ENCODE results near the gene TRIB2.

DNA sequence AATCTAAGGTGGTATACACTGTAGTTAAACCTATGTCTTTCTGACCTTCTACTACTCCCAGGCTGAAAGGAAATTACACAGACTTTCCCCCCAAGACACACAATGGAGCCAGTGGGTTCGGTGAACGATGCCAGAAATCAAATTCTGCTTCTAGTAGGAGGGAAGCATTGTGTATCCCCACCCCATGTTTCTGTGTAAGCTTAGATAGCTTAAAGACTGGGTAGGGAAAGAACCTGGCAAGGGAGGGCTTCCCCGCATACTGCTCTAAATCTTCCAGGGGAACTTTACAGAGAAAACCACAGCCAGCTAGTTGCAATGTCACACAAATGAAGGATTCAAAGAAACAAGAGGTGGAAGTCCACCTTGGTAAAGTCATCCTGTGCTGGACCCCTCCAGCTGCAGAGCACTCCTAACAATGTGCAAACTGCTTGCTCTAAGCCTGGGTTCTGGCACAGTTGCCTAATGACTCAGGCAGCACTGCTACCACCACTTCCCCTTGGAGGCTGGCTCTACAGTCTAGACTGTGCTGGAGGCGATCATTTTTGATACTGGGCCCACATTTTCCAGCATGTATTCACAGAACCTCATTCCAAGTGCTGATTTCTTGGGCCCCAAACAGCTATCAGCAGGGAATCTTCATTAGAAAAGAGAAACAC is 47.5 kb downstream of the TRIB2 start:
- TF ChIP-seq, protein P1, sequence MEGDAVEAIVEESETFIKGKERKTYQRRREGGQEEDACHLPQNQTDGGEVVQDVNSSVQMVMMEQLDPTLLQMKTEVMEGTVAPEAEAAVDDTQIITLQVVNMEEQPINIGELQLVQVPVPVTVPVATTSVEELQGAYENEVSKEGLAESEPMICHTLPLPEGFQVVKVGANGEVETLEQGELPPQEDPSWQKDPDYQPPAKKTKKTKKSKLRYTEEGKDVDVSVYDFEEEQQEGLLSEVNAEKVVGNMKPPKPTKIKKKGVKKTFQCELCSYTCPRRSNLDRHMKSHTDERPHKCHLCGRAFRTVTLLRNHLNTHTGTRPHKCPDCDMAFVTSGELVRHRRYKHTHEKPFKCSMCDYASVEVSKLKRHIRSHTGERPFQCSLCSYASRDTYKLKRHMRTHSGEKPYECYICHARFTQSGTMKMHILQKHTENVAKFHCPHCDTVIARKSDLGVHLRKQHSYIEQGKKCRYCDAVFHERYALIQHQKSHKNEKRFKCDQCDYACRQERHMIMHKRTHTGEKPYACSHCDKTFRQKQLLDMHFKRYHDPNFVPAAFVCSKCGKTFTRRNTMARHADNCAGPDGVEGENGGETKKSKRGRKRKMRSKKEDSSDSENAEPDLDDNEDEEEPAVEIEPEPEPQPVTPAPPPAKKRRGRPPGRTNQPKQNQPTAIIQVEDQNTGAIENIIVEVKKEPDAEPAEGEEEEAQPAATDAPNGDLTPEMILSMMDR (conservative IDR thresholded peaks at IDR 0.05; ENCODE audit: low read depth, low read length), result no peak
- TF ChIP-seq, protein P2, sequence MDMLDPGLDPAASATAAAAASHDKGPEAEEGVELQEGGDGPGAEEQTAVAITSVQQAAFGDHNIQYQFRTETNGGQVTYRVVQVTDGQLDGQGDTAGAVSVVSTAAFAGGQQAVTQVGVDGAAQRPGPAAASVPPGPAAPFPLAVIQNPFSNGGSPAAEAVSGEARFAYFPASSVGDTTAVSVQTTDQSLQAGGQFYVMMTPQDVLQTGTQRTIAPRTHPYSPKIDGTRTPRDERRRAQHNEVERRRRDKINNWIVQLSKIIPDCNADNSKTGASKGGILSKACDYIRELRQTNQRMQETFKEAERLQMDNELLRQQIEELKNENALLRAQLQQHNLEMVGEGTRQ (IDR thresholded peaks at IDR 0.05; ENCODE audit: low read depth, low read length), result no peak
- TF ChIP-seq SMC3 (IDR thresholded peaks at IDR 0.05; ENCODE audit: low read depth, low read length), result no peak
- TF ChIP-seq CEBPB (IDR thresholded peaks at IDR 0.05; ENCODE audit: low read depth, low read length), result no peak
- no peak for TF ChIP-seq POLR2A (IDR thresholded peaks at IDR 0.05; ENCODE audit: low read depth, low read length)
- TF ChIP-seq MAZ (IDR thresholded peaks at IDR 0.05; ENCODE audit: borderline replicate concordance, low read depth, low read length), result no peak
- no peak for TF ChIP-seq FOS (IDR thresholded peaks at IDR 0.05; ENCODE audit: low read depth, low read length)
- TF ChIP-seq BHLHE40 (IDR thresholded peaks at IDR 0.05; ENCODE audit: low read depth, low read length), result no peak
- no peak for TF ChIP-seq RAD21 (IDR thresholded peaks at IDR 0.05; ENCODE audit: low read length)
- no peak for TF ChIP-seq NFE2L2 (IDR thresholded peaks at IDR 0.05; ENCODE audit: low read depth, low read length)
- TF ChIP-seq MAFK (IDR thresholded peaks at IDR 0.05; ENCODE audit: low read depth, low read length), result no peak
